GM21619 (cell line): Measurements from ENCODE around the gene PADI4.
"Not testable (repeated sequence)": the region's sequence is repeated elsewhere in the genome, so short reads cannot be mapped to it uniquely, and the experiment has no call there.

Experiments used
- ATAC-seq: cut with Tn5 transposase; IDR thresholded peaks from one replicate; pipeline ENCODE4 v1.9.1; 2021; ENCODE audit not compliant: unreplicated experiment

PADI4 gene

GRCh38 chr1:17375651-17376050 is 67.7 kb downstream of the PADI4 start:
- no peak for ATAC-seq

GRCh38 chr1:17377325-17377953 is 69.4 kb downstream of the PADI4 start:
- no peak for ATAC-seq

GRCh38 chr1:17381161-17381560 is 73.2 kb downstream of the PADI4 start:
- ATAC-seq = no peak

GRCh38 chr1:17392199-17392740 is 84.3 kb downstream of the PADI4 start:
- ATAC-seq = no peak

GRCh38 chr1:17393230-17393629 is 85.2 kb downstream of the PADI4 start:
- no peak for ATAC-seq

- no peak for ATAC-seq
Observed at GRCh38 chr1:17397910-17398695, 90.1 kb downstream of the PADI4 start.

GRCh38 chr1:17400725-17401341 is 92.8 kb downstream of the PADI4 start:
- ATAC-seq = no peak

GRCh38 chr1:17401841-17402240 is 93.8 kb downstream of the PADI4 start:
- ATAC-seq = no peak

GRCh38 chr1:17403081-17403480 is 95.1 kb downstream of the PADI4 start:
- no peak for ATAC-seq

GRCh38 chr1:17404034-17404684 is 96.2 kb downstream of the PADI4 start:
- ATAC-seq = no peak

GRCh38 chr1:17404820-17405219 is 96.8 kb downstream of the PADI4 start:
- no peak for ATAC-seq

- no peak for ATAC-seq
Observed at GRCh38 chr1:17405898-17406759, 98.1 kb downstream of the PADI4 start.

GRCh38 chr1:17406760-17407475 is 98.9 kb downstream of the PADI4 start:
- not testable (repeated sequence) for ATAC-seq

- not testable (repeated sequence) for ATAC-seq
Observed at GRCh38 chr1:17407786-17408514, 100.0 kb downstream of the PADI4 start.

GRCh38 chr1:17409391-17409811 is 101.4 kb downstream of the PADI4 start:
- ATAC-seq = no peak

GRCh38 chr1:17412093-17412870 is 104.3 kb downstream of the PADI4 start:
- ATAC-seq = no peak
